ENCODE results near the gene CHAD.

Gene CHAD

GRCh38 chr17:50483266-50483665, 14.6 kb upstream of the CHAD start:
- no peak for TF ChIP-seq CTCF (conservative IDR thresholded peaks at IDR 0.05; ENCODE audit: low read depth, low read length)
- no peak overlapping the region for H3K4me3 ChIP-seq (ENCODE audit: low read depth, low read length)

GRCh38 chr17:50482516-50482915, 13.8 kb upstream of the CHAD start:
- peak; percentile 99 for DNase-seq (ENCODE audit: low read depth)
- peak; percentile 93 for TF ChIP-seq CTCF (conservative IDR thresholded peaks at IDR 0.05; ENCODE audit: low read depth, low read length)
- H3K4me3 ChIP-seq (ENCODE audit: low read depth, low read length) = no peak overlapping the region

More at GRCh38 chr17:50483266-50483665, 14.6 kb upstream of the CHAD start:
- no peak for DNase-seq (ENCODE audit: low read depth)

GRCh38 chr17:50482110-50482509, 13.4 kb upstream of the CHAD start:
- no peak for TF ChIP-seq CTCF (conservative IDR thresholded peaks at IDR 0.05; ENCODE audit: low read depth, low read length)
- no peak for DNase-seq (ENCODE audit: low read depth)
- no peak overlapping the region for H3K4me3 ChIP-seq (ENCODE audit: low read depth, low read length)

GRCh38 chr17:50481648-50482047, 13.0 kb upstream of the CHAD start:
- DNase-seq (ENCODE audit: low read depth) = no peak
- no peak overlapping the region for H3K4me3 ChIP-seq (ENCODE audit: low read depth, low read length)
- TF ChIP-seq CTCF (conservative IDR thresholded peaks at IDR 0.05; ENCODE audit: low read depth, low read length) = no peak

DNA sequence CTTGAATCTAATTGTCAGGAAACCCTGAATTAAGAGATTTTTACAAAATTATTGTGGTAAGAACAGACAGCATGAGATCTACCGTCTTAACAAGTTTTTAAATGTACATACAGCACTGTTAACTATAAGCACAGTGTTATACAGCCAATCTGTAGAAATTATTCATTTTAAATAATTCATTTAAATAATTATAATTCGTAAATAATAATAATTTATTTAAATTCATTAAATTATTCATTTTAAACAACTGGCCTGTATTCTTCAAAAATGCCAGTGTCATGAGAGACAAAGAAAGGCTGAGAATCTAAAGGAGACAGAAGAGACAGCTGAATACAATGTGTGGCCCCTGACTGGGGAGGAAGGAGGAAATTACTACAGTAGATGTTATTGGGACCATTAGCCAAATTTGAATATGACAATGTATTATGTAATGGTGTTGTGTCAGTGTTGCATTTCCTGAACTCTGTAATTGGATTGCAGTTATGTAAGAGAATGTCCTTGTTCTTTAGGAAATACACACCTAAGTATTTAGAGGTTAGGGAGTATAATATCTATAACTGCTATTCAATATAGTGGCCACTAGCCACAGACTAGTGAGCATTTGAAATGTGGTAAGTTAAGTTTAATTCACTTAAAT, 12.3 kb upstream of the CHAD start:
- DNase-seq (ENCODE audit: low read depth) = no peak
- no peak overlapping the region for H3K4me3 ChIP-seq (ENCODE audit: low read depth, low read length)
- no peak for TF ChIP-seq CTCF (conservative IDR thresholded peaks at IDR 0.05; ENCODE audit: low read depth, low read length)

DNA sequence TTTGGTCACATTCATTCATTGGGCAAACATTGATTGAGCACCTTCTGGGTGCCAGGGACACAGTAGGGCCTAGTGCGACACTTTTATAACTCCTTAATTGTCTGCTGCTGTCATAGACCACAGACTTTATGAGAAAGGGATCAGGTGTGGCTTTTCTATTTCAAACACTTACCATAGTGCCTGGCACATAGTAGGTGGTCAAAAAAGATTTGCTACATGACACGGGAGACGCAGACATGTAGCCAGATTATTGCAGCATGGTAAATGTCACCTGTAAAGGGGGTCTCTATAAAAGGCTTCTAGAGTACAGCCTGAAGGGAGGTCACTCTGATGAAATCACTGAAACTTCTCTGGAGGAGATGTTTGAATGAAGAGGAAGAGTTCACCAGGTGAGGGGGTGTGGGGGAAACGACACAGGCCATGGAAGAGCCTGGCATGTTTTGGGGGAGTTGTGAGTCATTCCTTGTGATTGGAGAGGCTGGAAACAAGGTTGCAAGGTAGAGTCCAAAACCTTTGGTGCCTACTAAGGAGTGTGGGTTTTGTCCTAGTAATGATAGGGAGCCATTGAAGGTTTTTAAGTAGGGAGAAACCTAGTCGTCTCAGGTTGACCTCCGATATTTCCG, 11.6 kb upstream of the CHAD start:
- no peak for TF ChIP-seq CTCF (conservative IDR thresholded peaks at IDR 0.05; ENCODE audit: low read depth, low read length)
- no peak for DNase-seq (ENCODE audit: low read depth)
- no peak overlapping the region for H3K4me3 ChIP-seq (ENCODE audit: low read depth, low read length)

Measured in choroid plexus epithelial cell (primary cell).